Inflammatory macrophage (primary cell): ENCODE measurements around the gene ADGRG1.

ENCODE experiments used
- DNase-seq, 2 donors: peaks; one replicate each; pipeline ENCODE4 v3.0.0-alpha.2; 2020 to 2022

ADGRG1 gene

DNA sequence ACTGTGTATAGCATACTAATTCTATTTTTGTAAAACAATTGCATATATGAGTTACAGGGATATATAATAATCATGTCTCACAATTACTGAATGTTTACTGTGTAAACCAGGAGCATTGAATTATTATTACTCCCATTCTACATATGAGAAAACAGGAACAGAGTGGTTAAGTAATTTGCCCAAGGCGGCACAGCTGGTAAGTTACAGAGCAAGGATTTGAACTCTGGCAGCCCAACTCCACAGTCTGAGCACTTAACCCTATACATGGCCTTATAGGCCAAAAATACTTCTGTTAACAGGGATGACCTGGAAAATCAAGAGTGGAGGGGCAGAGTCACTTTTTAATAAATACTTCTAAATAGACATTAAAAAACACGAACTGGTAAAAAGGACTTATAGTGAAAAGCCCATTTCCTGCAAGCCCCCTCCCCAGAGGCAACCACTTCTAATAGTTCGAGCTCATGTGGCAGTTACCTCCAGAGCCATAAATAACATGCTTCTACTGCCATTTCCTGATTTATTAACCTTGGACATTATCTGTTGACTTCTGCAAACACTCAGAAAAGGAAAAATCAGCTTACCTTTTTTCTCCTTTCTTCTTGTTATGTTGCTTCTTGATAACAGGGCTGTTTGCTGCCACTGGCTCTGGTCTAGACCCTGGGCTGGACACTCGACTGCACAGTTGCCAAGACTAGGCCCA, 22.1 kb upstream of the ADGRG1 start:
- DNase-seq: no peak

DNA sequence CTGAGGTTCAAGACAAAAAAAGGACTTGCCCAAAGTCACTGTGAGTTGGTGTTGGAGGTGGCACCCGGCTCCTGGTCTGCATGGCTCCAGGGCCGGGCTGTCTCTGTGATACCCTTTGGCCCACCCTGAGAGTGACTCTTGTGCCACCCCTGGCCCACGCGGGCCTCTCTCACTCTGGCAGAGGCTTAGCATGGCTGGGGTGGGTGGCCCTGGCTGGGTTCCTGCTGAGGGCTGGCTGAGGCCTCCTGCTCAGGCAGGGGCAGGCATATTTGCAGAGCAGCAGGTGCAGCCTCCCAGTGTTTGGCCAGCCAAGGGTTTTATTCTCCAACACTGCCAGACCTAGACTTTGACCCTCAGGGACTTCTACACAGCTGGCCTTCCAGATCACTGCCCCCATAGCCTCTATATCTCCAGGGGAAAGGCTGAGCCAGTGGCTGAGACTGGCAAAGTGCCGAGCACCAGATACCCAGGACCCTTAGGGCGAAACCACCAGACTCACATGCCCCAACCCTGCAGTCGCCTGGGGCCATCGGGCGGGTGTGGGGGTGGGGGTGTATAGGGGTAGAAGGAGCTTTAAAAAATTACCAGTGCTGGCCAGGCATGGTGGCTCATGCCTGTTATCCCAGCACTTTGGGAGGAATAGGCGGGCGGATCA, 21.5 kb upstream of the ADGRG1 start:
- DNase-seq: no peak

DNA sequence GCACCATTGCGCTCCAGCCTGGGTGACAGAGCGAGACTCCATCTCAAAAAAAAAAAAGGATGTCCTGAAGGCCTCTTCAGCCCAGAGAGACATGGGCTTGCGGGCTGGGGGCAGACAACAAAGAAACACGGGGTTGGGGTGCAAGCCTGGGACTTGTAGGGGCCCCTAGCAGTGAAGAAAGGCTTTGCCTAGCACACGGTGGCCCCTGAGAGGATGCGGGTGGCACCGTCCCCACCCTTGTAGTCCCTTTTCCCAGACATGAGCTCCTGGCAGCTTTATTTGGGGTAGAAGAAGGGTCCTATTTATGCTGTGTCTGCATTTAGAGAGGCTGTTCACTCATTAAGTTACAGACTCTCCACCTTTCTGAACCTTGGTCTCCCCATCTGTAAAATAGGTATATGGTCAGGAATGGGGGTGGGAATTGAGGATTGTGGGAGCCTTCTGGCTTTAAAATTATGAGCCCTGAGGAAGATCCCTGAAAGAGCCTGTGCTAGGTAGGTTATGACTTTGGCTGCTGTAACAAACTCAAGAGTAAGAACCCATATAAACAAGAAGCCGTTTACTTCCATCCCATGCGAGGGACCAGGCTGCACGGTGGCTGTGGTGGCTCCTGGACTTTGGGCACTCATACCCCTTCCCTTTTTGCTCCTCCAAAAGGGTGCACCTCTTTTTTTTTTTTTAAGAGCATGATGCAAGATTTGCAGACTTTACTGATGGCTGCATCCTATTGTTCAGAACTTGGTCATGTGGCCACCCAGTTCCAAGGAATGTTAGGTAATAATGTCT, 20.6 kb upstream of the ADGRG1 start:
- no peak for DNase-seq

DNA sequence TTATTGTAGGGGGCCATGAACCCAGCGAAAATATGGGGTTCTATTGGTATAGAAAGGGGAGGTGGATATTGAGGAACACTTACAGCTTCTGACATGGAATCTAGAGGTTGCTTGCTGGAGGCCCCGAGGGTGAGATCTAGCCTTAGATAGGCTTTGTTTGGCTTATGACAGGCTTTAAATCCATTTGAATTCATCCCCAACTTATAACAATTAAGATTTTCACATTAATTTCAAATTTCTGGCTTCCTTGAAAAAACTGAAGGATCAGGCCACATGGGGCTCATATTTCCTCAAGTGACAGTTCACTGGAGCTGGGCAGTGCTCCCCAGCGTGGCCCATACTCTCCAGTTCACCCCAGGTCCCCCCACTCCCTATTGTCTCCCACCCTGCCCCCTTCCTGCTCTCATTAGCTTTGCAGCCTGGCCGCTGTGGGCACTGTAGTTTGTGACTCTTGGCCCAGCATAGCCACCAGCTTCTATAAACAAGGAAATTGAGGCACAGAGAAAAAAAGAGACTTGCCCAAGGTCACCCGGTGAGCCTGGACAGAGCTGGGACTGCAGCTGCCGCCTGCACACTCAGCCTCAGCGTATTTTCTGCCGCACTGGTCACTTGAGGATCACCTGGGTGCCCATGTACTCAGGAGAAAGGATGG, 19.8 kb upstream of the ADGRG1 start:
- DNase-seq: no peak

DNA sequence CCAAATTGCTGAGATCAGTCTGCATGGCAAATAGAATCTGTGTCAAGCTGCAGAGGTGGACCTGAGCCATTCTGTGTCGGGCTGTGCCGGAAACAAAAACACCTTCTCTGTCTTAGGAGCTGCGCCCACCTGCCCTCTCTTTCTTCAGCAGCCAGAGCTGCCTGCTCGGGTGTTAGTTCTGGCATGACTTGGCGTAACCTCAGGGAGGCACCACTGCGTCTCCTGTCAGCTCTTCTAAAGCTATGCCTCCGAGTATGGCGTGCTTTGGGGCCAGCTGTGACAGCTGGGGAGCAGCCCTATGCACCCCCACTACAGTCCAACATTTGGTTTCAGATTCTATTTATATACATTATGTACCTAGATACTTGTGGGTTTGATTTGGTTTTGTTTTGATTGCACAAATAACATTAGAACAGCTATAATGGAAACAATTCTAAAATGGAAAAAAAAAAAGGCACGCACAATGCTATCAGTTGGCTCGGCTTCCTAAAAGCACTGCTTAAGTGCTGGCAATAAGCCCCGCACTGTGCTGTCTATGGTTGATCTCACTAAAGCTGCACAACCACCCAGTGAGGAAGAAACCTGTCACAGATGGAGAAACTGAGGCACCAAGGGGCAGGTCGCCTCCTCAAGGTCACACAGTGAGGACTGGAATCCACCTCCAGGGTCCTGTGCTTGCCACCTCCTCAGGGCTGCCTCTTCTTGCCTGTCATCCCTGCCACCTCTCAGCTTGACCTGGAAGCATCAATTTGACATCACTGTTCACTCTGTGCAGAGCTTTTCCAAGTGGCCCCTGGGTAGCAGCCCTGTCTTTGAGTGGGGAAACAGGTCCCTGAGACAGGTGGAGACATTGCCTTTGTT, 18.7 kb upstream of the ADGRG1 start:
- no peak for DNase-seq

DNA sequence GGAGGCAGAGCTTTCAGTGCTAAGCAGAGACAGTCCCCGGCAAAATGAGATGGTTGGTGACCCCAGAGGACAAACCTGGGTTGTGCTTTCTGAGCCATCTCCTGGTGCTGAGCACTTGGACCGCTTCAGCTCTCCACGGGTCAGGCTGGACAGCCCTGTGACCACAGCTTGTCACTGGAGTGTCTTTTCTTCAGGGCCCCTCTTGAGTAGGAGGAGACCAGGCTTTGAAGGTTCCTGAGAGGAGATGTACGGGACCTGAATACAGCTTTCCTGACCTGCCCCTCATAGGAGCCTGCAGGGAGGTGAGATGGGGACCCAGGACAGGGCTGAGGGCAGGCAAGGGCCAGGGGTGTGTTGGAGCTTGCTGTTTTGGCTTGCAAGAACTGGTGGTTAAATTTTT, 17.8 kb upstream of the ADGRG1 start:
- DNase-seq: no peak

DNA sequence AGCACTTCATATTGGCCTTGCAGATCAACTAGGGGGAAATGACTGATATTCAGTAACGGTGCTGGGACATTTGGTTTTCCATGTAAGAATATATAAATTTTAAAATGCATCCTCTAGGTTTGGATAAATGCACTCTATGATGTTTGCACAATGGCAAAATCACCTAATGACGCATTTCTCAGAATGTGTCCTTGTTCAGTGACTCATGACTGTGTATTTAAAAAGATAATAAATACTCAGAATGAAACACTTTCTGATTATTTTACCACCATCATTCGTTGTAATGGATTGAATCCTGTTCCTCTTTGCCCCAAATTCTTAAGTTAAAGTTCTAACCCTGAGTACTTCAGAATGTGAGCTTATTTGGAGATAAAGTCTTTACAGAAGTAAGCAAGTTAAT, 17.2 kb upstream of the ADGRG1 start:
- no peak for DNase-seq

DNA sequence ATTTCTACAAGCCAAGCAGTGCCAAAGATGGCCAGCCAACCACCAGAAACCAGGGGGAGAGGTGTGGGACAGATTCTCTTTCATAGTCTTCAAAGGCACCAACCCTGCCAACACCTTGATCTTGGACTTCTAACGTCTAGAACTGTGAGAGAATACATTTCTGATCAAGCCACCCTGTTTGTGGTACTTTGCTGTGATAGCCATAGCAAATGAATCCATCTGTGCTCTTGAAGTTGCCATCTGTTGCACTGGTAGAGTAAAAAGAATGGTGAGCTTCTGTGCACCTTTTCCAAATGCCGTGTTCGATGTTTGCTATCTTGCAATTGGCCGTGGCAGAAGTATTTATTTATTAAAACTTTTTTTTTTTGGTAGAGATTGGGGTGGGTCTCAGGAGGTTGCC, 16.7 kb upstream of the ADGRG1 start:
- DNase-seq: no peak

DNA sequence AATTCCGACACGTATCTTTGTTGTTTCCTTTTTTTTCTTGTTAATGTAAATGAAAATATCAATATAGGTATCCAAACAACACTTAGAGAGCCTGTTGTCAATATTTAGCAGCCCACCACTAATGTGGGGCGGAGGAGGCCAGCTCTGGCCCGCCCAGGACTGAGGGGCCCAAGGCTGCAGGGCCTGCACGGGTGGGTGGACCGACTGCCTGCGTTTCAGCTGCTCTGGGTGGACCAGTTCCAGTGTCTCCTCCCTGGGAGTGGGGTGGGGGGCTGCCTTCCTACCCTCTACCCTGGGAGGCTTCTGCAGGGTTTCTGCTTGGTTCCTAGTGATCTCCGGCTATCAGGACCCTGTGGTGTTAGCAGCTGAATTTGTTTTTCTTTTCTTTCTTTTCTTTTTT, 15.9 kb upstream of the ADGRG1 start:
- no peak for DNase-seq

DNA sequence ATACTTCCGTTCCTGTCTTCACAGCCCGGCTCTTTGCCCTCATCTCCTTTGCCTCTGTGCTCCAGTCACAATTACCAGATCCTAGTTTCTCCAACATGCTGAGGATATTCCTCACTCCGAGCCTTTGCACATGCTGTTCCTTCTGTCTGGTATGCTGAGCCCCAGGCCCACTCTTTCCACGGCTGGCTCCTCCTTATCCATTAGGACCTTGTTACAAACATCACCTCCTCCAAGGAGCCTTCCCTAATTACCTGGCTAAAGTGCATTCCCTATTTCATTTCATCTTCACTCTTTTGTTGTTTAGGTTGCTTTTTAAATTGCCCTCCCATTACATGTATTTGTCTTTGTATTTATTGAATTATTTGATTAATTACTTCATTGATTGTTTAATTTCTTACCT, 14.9 kb upstream of the ADGRG1 start:
- DNase-seq: no peak

DNA sequence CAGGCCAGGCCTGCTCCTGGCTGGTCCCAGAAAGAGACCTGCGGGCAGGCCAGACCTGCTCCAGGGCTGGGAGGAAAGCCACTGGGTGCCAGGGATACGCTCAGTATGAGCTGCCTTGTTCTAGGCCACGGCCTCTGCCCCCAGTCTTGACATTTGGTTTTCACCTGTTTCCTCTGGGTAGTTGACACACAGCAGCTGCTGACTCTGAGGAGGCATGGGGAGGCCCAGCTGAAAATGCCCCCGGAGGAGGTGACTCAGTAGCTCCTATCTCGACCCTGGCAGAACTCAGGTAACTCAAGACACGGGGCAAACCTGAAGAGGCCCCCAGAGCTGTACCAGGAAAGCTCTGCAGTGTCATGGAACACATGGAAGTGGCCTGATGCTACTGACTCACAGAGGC, 13.9 kb upstream of the ADGRG1 start:
- DNase-seq: no peak

DNA sequence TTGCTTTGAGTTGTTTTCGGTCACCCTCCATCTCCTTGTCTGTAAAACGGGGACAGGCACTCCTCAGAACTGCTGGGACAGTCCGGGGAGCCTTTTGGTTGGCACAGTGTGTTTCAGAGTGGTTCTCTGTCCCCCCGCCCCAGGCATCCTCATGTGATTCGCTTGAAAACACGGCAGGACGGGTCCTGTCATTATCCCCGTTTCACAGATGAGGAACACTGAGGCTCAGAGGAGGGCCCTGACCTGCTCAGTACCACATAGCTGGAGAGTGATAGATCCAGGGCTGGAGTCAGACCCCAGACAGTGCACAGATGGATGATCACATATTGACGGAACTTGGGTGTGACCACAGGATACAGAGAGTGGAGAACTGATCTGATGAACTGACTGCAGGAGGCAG, 13.5 kb upstream of the ADGRG1 start:
- no peak for DNase-seq

DNA sequence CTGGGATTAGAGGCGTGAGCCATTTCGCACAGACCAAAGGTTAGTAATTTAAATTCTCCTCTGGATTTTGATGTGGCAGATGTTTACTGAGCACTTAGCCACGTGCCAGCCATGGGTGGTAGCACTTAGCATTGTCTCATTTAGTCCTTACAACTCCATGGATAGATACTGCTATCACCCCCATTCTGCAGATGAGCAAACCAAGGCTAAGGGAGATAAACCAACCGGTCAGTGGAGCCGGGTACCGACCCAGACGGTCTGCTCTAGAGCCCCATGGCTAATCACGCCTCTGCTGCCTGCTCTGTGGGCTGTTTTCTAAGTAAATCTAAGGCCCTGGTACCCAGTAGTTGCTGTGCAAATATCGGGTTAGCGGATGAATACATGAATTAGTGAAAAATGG, 12.6 kb upstream of the ADGRG1 start:
- DNase-seq: no peak

DNA sequence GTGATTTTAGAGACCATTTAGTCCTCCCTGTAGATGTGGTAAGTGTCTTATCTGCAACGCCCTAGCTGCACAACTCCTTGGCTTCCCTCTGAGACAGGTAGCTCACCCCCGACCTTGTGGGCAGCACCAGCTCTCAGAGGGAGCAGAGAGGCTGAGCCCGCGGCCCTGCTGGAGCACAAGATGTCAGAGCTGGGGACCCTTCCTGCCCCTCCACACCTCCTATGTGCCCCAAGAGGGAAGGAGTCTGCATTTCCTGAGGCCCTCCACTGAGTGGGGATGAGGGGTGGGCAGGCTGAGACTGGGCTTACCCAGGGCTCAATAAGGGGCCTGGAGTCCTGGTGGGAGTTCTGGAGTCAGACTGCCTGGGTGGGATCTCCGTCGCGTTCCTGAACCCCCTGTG, 12.2 kb upstream of the ADGRG1 start:
- no peak for DNase-seq

DNA sequence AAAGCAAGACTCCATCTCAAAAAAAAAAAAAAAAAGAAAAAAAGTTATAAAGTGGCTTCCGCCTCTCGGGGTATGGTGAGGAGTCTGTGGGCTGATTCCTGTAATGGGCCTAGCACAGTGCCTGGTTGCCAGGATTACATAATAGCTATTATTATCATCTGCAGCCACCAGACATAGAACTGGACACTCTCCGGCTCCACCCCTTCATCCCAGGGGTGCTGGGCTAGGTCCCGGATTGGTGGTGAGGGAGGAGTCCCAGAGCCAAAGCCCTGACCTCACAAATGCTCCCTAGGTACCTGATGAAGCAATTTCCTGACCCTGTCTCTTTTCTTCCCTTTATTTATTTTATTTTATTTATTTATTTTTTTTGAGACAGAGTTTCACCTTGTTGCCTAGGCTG, 11.6 kb upstream of the ADGRG1 start:
- DNase-seq: no peak

DNA sequence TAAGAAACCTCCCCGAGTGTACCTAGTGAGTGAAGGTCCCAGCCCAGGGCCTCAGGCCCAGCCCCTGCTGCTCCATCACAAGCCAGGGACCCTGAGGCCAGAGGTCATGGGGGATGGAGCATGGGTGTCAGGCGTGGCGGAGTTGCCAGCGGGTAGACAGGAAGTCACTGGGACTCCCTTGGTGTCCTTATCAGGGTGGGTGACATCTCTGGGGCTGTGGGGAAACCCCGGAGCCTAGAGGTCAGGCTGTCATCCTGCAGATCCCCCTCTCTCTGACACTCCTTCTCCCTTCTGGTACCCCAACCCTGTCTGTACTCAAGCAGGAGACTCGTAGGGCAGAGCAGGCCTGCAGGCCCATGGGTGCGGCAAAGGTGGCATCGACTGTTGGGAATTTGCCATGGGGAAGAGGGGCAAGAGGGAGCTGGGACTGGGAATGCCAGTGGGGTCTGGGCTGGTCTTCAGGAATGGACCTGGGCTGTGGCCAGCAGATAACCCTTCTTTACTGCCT, 10.8 kb upstream of the ADGRG1 start:
- DNase-seq: no peak

DNA sequence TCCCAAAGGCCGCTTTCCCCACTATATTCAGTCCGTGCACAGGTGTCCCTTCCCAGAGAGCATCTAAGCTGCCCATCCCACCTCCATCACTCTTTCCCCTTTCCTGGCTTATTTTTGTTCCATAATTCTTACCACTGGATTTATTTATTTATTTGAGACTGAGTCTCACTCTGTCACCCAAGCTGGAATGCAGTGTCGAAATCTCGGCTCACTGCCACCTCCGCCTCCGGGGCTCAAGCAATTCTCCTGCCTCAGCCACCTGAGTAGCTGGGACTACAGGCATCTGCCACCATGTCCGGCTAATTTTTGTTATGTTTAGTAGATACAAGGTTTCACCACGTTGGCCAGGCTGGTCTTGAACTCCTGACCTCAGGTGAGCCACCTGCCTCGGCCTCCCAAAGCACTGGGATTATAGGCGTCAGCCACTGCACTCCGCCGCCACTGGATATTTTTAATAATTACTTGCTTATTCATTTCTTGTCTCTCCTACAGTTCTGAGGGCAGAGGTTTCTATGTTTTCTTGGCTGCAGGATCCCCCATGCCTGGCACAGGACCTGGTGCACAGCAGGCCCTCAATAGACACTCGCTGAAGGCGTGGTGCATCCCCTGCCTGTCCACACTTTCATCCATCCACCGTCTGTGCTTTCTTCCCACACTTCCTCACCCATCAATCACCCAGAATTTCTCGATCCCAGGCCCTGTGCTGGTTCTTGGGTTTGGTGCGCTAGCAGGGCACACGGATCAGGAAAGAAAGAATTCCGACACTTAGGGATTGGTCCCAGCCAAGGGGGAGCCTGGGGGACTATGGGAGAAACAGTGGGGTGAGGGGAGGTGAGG, 9.9 kb upstream of the ADGRG1 start:
- DNase-seq: no peak

DNA sequence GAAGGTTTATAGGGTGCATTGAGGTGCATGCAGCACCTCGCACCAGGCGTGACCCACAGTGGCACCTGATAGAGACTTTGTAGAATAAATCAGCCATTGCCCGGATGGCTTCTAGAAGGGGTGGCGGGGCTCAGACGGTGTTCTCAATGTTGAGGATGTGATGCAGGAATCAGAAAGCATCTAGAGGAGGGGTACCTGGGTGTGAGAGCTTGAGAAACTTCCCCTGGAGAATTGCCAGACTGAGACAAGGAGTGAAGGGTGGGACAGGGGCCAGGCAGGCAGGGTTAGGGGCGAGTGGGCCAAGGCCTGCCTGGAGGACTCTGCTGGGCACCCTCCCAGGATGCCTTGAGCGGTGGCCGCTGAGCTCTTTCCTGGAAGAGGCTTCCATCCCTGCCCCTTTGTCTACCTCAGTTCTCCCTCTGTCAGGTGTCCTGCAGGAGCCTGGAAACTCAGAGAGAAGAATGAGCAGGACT, 9.3 kb upstream of the ADGRG1 start:
- no peak for DNase-seq

DNA sequence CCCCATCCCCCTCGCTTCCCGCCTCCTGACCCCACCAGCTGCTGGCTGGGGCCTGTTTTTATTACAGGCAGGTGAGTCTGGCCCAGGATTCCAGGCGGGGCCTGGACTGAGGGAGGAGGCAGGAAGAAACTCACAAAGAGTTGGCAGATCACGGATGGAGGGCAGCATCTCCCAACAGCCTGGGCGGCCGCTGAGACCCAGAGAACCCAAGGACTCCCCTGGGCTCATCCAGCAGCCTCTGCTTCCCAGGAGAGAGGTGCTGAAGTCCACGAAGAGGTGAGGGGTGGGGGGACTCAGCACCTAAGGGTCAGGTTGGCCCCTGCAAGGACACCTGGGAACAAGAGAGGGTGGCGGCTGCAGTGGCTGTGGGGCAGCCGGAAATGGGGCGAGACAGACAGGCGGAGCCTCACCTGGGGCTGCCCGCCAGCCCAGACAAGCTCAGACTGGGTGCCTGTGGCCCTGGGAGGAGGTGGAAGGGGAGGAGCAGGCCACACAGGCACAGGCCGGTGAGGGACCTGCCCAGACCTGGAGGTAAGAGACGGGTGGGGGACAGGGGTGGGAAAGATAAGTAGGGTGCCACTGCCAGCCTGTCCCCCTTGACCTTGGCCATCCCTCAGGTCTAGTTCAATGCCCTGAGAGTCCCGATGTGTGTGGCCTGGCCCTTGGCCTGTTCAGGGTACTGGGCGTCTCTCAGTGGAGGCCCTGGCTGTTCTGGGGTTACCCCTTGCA, 8.7 kb upstream of the ADGRG1 start:
- no peak for DNase-seq
